ENCODE measurements around the gene TRMT44. TPM values are rescaled to one million over a fixed set of nuclear protein-coding genes. Genes with fewer than 3 reads are reported as not detected.

The TRMT44 gene
- total RNA-seq, 1 experiment from 2014 or later = 22.9 TPM

- DNase-seq (ENCODE audit: low spot score) = peak; percentile 66
- peaks cover 12% of the 10 kb centered on the region for H3K4me1 ChIP-seq (ENCODE audit: insufficient read depth, low read length, poor library complexity, severe bottlenecking)
- BruUV-seq (replicated peaks) = TSS peak; percentile 88
- H3K36me3 ChIP-seq (ENCODE audit: insufficient read depth, low read length, poor library complexity, severe bottlenecking) = no peaks in the 10 kb centered on the region
- TF ChIP-seq, protein P1, sequence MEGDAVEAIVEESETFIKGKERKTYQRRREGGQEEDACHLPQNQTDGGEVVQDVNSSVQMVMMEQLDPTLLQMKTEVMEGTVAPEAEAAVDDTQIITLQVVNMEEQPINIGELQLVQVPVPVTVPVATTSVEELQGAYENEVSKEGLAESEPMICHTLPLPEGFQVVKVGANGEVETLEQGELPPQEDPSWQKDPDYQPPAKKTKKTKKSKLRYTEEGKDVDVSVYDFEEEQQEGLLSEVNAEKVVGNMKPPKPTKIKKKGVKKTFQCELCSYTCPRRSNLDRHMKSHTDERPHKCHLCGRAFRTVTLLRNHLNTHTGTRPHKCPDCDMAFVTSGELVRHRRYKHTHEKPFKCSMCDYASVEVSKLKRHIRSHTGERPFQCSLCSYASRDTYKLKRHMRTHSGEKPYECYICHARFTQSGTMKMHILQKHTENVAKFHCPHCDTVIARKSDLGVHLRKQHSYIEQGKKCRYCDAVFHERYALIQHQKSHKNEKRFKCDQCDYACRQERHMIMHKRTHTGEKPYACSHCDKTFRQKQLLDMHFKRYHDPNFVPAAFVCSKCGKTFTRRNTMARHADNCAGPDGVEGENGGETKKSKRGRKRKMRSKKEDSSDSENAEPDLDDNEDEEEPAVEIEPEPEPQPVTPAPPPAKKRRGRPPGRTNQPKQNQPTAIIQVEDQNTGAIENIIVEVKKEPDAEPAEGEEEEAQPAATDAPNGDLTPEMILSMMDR (conservative IDR thresholded peaks at IDR 0.05; ENCODE audit: low read depth, low read length) = no peak
- TF ChIP-seq EZH2 (IDR thresholded peaks at IDR 0.05; ENCODE audit: borderline replicate concordance, low read depth, low read length, poor library complexity, severe bottlenecking) = no peak
- ChIA-PET POLR2A (ENCODE audit: low non-redundant PET) (interaction anchor here (0.6 kb wide), 1 partner anchor 11 kb away, joined by 3 read pairs; no protein-coding TSS in a partner anchor), CTCF (no interaction called here)
- H3K27me3 ChIP-seq (replicated peaks; ENCODE audit: insufficient read depth, low read depth, low read length, poor library complexity) = no peaks in the 10 kb centered on the region
- H3K27ac ChIP-seq (ENCODE audit: low read depth, low read length, poor library complexity, severe bottlenecking) = peak overlapping the region; percentile 96
- H3K4me3 ChIP-seq (ENCODE audit: low read depth, low read length, poor library complexity, severe bottlenecking) = peak overlapping the region; percentile 96
- no peaks in the 10 kb centered on the region for H3K9me3 ChIP-seq (ENCODE audit: low read depth, low read length, poor library complexity, severe bottlenecking)
- intact Hi-C loops (cut with micrococcal nuclease; ENCODE audit: unreplicated experiment) = no loop called here
Measured at GRCh38 chr4:8439914-8440491, 574 bp upstream of the TRMT44 start.

GRCh38 chr4:8441499-8442091, 1.0 kb downstream of the TRMT44 start:
- Histone ChIP-seq H3K36me3 (ENCODE audit: insufficient read depth, low read length, poor library complexity, severe bottlenecking) (no peaks in the 10 kb centered on the region), H3K27ac (ENCODE audit: low read depth, low read length, poor library complexity, severe bottlenecking) (peak overlapping the region; percentile 96), H3K9me3 (ENCODE audit: low read depth, low read length, poor library complexity, severe bottlenecking) (no peaks in the 10 kb centered on the region), H3K4me3 (ENCODE audit: low read depth, low read length, poor library complexity, severe bottlenecking) (peak overlapping the region; percentile 96), H3K27me3 (replicated peaks; ENCODE audit: insufficient read depth, low read depth, low read length, poor library complexity) (no peaks in the 10 kb centered on the region), H3K4me1 (ENCODE audit: insufficient read depth, low read length, poor library complexity, severe bottlenecking) (peaks cover 12% of the 10 kb centered on the region)
- DNase-seq (ENCODE audit: low spot score) = no peak
- ChIA-PET CTCF (no interaction called here), POLR2A (ENCODE audit: low non-redundant PET) (no interaction called here)
- TF ChIP-seq, protein P1 (conservative IDR thresholded peaks at IDR 0.05; ENCODE audit: low read depth, low read length) = no peak
- no peak for TF ChIP-seq EZH2 (IDR thresholded peaks at IDR 0.05; ENCODE audit: borderline replicate concordance, low read depth, low read length, poor library complexity, severe bottlenecking)
- intact Hi-C loops (cut with micrococcal nuclease; ENCODE audit: unreplicated experiment) = no loop called here
- BruUV-seq (replicated peaks) = TSS peak; percentile 46

DNA sequence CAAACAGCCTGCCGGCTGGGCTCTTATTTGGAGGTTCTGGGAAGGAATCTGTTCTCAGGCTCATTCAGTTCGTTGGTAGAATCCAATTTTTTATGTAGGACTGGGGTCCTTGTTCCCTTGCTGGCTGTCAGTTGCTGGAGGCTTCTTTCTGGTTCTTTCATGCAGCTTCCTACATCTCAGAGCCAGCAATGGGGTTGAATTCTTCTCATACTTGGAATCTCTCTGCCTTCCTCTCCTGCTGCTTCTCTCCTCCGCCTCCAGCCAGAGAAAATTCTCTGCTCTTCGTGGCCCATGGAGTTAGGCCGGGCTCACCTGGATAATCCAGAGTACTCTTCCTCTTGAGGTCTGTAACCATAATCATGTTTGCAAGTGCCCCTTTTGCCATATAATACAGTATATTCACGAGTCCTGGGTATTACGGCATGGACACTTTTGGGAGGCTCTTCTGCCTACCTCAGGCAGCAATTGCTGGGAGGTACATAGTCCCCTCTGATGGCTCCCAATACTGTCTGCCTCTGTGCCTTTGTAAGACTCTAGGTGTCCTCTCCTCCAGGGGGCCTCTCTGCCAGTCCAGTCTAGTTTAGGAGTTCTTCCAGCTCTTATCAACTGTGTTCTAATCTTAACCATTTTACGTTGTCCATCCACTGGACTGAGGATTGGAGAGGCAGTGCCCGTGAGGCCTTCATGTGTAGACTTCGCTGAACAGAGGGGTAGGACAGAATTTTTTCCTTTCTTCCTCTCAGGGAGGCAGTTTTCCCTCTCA, 2.2 kb downstream of the TRMT44 start:
- Histone ChIP-seq H3K4me1 (ENCODE audit: insufficient read depth, low read length, poor library complexity, severe bottlenecking) (peaks cover 12% of the 10 kb centered on the region), H3K27me3 (replicated peaks; ENCODE audit: insufficient read depth, low read depth, low read length, poor library complexity) (no peaks in the 10 kb centered on the region), H3K4me3 (ENCODE audit: low read depth, low read length, poor library complexity, severe bottlenecking) (no peak overlapping the region), H3K27ac (ENCODE audit: low read depth, low read length, poor library complexity, severe bottlenecking) (no peak overlapping the region), H3K9me3 (ENCODE audit: low read depth, low read length, poor library complexity, severe bottlenecking) (no peaks in the 10 kb centered on the region), H3K36me3 (ENCODE audit: insufficient read depth, low read length, poor library complexity, severe bottlenecking) (no peaks in the 10 kb centered on the region)
- DNase-seq (ENCODE audit: low spot score) = no peak
- ChIA-PET CTCF (no interaction called here), POLR2A (ENCODE audit: low non-redundant PET) (no interaction called here)
- TF ChIP-seq, protein P1 (conservative IDR thresholded peaks at IDR 0.05; ENCODE audit: low read depth, low read length) = no peak
- TF ChIP-seq EZH2 (IDR thresholded peaks at IDR 0.05; ENCODE audit: borderline replicate concordance, low read depth, low read length, poor library complexity, severe bottlenecking) = no peak
- intact Hi-C loops (cut with micrococcal nuclease; ENCODE audit: unreplicated experiment) = no loop called here
- no TSS peak for BruUV-seq (replicated peaks)

All from A673 (cell line).